ENCODE measurements around the gene INSR.

- no peak for TF ChIP-seq CTCF (IDR thresholded peaks at IDR 0.05)
- no peak for TF ChIP-seq POLR2A (IDR thresholded peaks at IDR 0.05)
Measured at GRCh38 chr19:7202888-7203287, 91.3 kb downstream of the INSR start.

Measured in thyroid gland (tissue), 4 donors.